H1 (cell line): ENCODE measurements around the gene SAT1. TPM values are rescaled to one million over a fixed set of nuclear protein-coding genes. Genes with fewer than 3 reads are reported as not detected.

Experiments
- CREB1 ChIP-seq: IDR thresholded peaks from 2 replicates; pipeline ENCODE4 v1.6.1; 2012; ENCODE audit warnings: inconsistent platforms
- KDM4A ChIP-seq: IDR thresholded peaks from one replicate; pipeline ENCODE4 v1.7.1; 2012; ENCODE audit warnings: low read depth, mild to moderate bottlenecking, moderate library complexity, low read length, inconsistent platforms; ENCODE audit not compliant: severe bottlenecking
- POU5F1 ChIP-seq: IDR thresholded peaks from 2 replicates; pipeline ENCODE4 v1.6.1; 2011; ENCODE audit warnings: low read depth, mild to moderate bottlenecking, low read length, moderate library complexity
- SAP30 ChIP-seq: fragments of 300-600 bp; sonication (generic); IDR thresholded peaks from 2 replicates; pipeline ENCODE4 v1.7.1; 2012; ENCODE audit warnings: low read length, moderate library complexity, mild to moderate bottlenecking, inconsistent platforms; ENCODE audit not compliant: insufficient read depth, insufficient replicate concordance
- SP2 ChIP-seq: IDR thresholded peaks from 2 replicates; pipeline ENCODE4 v1.6.1; 2012; ENCODE audit warnings: mild to moderate bottlenecking, low read length, inconsistent platforms
- YY1 ChIP-seq: IDR thresholded peaks from 2 replicates; pipeline ENCODE4 v1.6.1; 2011; ENCODE audit warnings: low read depth, mild to moderate bottlenecking, low read length
- polyA plus RNA-seq, 7 experiments: library from polyadenylated mRNA; depleted of rRNA in 3 of 7; stranded (reverse) in 5 of 7; unstranded in 2 of 7; fragments of >200 nt in 5 of 7; fragments of 200-250 nt in 2 of 7; gene quantifications; 1 replicate in 5 of 7; 2 replicates in 1 of 7; 4 replicates in 1 of 7; pipeline versions ENCODE4 v1.2.1 to v1.2.3, GENCODE V29; 2011 to 2013; ENCODE audit warnings: missing spikeins in 2 of 7, mixed read lengths in 2 of 7
- total RNA-seq: library from RNA; stranded (reverse); fragmentation: NEBNext Ultra II Directional; extraction: Animal tissue kit (Norgen Biotek cat#: 25700); gene quantifications from 2 replicates; pipeline ENCODE4 v1.2.1, GENCODE V29; 2021
- TF ChIP-seq, protein P1 (sequence below): fragments of 300-600 bp; sonication (generic); IDR thresholded peaks from 2 replicates; pipeline ENCODE4 v1.7.1; 2012; ENCODE audit warnings: low read length, moderate library complexity, mild to moderate bottlenecking, inconsistent platforms; ENCODE audit not compliant: insufficient replicate concordance
- TF ChIP-seq, protein P2 (sequence below): IDR thresholded peaks from 2 replicates; pipeline ENCODE4 v1.6.1; 2012; ENCODE audit warnings: inconsistent platforms
- TF ChIP-seq, protein P3 (sequence below): IDR thresholded peaks from 2 replicates; pipeline ENCODE4 v1.6.1; 2011; ENCODE audit warnings: low read length, improper control_type of control experiment

The SAT1 gene
- total and polyA plus RNA-seq, 2 of the 8 experiments (the other 6 are each of a cell fraction or from before 2014, with no cell fraction given), result 29.2 to 36.8 TPM

DNA sequence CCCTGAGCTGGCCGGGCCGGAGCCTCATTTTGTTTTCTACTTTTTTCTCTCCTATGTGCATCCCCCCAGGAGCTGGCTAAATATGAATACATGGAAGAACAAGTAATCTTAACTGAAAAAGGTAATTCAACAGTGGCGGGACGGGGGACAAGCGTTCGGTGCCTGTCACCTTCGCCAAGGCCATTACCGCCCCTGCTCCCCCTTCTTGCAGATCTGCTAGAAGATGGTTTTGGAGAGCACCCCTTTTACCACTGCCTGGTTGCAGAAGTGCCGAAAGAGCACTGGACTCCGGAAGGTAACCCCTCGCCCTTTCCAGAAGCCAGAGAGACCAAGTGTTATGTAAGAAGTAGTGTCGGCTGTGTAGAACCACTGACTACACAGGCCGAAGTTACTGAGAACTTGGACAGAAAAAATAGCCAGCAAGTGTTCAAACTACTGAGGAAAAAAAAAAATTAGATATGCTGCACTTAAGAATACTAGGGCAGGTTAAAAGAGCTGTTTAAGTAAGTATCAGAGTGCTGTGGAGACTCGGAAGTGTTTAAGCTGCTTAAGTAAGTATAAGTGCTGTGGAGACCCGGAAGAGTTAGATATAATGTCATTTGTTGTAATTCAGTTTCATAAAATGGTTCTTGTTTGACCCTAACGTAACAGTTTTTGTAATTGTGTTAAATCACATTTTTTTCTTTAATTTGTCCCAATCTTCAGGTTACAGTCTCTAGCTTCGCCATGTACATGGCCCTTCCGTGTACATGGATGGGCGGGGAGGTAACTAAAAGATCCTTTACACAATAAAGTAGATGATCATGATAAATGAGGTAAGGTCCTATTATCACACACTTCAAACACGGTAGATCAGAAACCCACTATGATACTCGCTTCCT is 856 bp downstream of the SAT1 start (continued):
- TF ChIP-seq, protein P1, sequence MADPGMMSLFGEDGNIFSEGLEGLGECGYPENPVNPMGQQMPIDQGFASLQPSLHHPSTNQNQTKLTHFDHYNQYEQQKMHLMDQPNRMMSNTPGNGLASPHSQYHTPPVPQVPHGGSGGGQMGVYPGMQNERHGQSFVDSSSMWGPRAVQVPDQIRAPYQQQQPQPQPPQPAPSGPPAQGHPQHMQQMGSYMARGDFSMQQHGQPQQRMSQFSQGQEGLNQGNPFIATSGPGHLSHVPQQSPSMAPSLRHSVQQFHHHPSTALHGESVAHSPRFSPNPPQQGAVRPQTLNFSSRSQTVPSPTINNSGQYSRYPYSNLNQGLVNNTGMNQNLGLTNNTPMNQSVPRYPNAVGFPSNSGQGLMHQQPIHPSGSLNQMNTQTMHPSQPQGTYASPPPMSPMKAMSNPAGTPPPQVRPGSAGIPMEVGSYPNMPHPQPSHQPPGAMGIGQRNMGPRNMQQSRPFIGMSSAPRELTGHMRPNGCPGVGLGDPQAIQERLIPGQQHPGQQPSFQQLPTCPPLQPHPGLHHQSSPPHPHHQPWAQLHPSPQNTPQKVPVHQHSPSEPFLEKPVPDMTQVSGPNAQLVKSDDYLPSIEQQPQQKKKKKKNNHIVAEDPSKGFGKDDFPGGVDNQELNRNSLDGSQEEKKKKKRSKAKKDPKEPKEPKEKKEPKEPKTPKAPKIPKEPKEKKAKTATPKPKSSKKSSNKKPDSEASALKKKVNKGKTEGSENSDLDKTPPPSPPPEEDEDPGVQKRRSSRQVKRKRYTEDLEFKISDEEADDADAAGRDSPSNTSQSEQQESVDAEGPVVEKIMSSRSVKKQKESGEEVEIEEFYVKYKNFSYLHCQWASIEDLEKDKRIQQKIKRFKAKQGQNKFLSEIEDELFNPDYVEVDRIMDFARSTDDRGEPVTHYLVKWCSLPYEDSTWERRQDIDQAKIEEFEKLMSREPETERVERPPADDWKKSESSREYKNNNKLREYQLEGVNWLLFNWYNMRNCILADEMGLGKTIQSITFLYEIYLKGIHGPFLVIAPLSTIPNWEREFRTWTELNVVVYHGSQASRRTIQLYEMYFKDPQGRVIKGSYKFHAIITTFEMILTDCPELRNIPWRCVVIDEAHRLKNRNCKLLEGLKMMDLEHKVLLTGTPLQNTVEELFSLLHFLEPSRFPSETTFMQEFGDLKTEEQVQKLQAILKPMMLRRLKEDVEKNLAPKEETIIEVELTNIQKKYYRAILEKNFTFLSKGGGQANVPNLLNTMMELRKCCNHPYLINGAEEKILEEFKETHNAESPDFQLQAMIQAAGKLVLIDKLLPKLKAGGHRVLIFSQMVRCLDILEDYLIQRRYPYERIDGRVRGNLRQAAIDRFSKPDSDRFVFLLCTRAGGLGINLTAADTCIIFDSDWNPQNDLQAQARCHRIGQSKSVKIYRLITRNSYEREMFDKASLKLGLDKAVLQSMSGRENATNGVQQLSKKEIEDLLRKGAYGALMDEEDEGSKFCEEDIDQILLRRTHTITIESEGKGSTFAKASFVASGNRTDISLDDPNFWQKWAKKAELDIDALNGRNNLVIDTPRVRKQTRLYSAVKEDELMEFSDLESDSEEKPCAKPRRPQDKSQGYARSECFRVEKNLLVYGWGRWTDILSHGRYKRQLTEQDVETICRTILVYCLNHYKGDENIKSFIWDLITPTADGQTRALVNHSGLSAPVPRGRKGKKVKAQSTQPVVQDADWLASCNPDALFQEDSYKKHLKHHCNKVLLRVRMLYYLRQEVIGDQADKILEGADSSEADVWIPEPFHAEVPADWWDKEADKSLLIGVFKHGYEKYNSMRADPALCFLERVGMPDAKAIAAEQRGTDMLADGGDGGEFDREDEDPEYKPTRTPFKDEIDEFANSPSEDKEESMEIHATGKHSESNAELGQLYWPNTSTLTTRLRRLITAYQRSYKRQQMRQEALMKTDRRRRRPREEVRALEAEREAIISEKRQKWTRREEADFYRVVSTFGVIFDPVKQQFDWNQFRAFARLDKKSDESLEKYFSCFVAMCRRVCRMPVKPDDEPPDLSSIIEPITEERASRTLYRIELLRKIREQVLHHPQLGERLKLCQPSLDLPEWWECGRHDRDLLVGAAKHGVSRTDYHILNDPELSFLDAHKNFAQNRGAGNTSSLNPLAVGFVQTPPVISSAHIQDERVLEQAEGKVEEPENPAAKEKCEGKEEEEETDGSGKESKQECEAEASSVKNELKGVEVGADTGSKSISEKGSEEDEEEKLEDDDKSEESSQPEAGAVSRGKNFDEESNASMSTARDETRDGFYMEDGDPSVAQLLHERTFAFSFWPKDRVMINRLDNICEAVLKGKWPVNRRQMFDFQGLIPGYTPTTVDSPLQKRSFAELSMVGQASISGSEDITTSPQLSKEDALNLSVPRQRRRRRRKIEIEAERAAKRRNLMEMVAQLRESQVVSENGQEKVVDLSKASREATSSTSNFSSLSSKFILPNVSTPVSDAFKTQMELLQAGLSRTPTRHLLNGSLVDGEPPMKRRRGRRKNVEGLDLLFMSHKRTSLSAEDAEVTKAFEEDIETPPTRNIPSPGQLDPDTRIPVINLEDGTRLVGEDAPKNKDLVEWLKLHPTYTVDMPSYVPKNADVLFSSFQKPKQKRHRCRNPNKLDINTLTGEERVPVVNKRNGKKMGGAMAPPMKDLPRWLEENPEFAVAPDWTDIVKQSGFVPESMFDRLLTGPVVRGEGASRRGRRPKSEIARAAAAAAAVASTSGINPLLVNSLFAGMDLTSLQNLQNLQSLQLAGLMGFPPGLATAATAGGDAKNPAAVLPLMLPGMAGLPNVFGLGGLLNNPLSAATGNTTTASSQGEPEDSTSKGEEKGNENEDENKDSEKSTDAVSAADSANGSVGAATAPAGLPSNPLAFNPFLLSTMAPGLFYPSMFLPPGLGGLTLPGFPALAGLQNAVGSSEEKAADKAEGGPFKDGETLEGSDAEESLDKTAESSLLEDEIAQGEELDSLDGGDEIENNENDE, result no peak
- TF ChIP-seq, protein P2, sequence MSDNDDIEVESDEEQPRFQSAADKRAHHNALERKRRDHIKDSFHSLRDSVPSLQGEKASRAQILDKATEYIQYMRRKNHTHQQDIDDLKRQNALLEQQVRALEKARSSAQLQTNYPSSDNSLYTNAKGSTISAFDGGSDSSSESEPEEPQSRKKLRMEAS, result no peak
- TF ChIP-seq KDM4A (no peak), POU5F1 (no peak), SAP30 (no peak), YY1 (no peak), CREB1 (no peak), SP2 (no peak)
- TF ChIP-seq, protein P3, sequence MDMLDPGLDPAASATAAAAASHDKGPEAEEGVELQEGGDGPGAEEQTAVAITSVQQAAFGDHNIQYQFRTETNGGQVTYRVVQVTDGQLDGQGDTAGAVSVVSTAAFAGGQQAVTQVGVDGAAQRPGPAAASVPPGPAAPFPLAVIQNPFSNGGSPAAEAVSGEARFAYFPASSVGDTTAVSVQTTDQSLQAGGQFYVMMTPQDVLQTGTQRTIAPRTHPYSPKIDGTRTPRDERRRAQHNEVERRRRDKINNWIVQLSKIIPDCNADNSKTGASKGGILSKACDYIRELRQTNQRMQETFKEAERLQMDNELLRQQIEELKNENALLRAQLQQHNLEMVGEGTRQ, result no peak
